Psoas muscle (tissue), 8 donors: ENCODE results near the gene EVC2. TPM values are rescaled to one million over a fixed set of nuclear protein-coding genes. Genes with fewer than 3 reads are reported as not detected.

Experiments used
- ATAC-seq, 4 donors: fragments of 200-7000 bp; cut with Tn5 transposase; one replicate each; pipeline ENCODE4 v1.9.1; 2020; ENCODE audit warnings: moderate library complexity in 3 of 4, mild to moderate bottlenecking in 2 of 4
- DNase-seq, 2 donors: peaks; one replicate each; pipeline ENCODE4 v3.0.0-alpha.2; 2020
- H3K27ac ChIP-seq: fragments of 200-600 bp; one replicate; pipeline ENCODE4 v1.8.0; 2022
- H3K27me3 ChIP-seq, 3 donors: fragments of 200-600 bp in 1 of 3; one replicate each; pipeline versions ENCODE4 v1.6.1 to v1.8.0; 2013 to 2022; ENCODE audit warnings: low read length in 2 of 3, mild to moderate bottlenecking in 2 of 3, moderate library complexity in 1 of 3; ENCODE audit not compliant: insufficient read depth in 3 of 3
- H3K36me3 ChIP-seq, 2 donors: fragments of 200-600 bp in 1 of 2; one replicate each; pipeline versions ENCODE4 v1.6.1 to v1.8.0; 2013 to 2022; ENCODE audit warnings: low read depth in 1 of 2, mild to moderate bottlenecking in 1 of 2, moderate library complexity in 1 of 2; ENCODE audit not compliant: insufficient read depth in 1 of 2
- H3K4me1 ChIP-seq: fragments of 200-600 bp; one replicate; pipeline ENCODE4 v1.8.0; 2022
- H3K4me3 ChIP-seq: fragments of 200-600 bp; one replicate; pipeline ENCODE4 v1.8.0; 2022; ENCODE audit warnings: mild to moderate bottlenecking
- H3K9me3 ChIP-seq: fragments of 200-600 bp; one replicate; pipeline ENCODE4 v1.8.0; 2022
- CTCF ChIP-seq: fragments of 200-600 bp; IDR thresholded peaks from one replicate; pipeline ENCODE4 v1.8.0; 2022; ENCODE audit warnings: antibody characterized with exemption
- WGBS, 3 donors: extraction: QIAGEN DNeasy Blood & Tissue Kit; methylation state at CpG; one replicate each; pipeline versions ENCODE4 v1.1.6 to v1.1.7; 2013; 5-methylcytosine and 5-hydroxymethylcytosine counted together
- intact Hi-C, 2 donors: fragments of 100-400 bp; cut with DNase I; formaldehyde crosslinking; loops; one replicate each; pipeline versions ENCODE4 v1.11.0 to v1.14.2; 2022
- polyA plus RNA-seq, 3 donors: library from polyadenylated mRNA; stranded (reverse); fragments of 200-250 nt; gene quantifications; one replicate each; pipeline ENCODE4 v1.2.3, GENCODE V29; 2013
- total RNA-seq, 4 donors: library from RNA; stranded (reverse); fragmentation: NEBNext Ultra II Directional in 2 of 4; extraction: Animal tissue kit (Norgen Biotek cat#: 25700) in 2 of 4; gene quantifications; one replicate each; pipeline versions ENCODE4 v1.2.1 to v1.2.4, GENCODE V29; 2021 to 2023
- donor health status: healthy with polysubstance abuse.
- donor health status: DM: no; HTN: no; CAD: no; lungs with moderate emphysema.
- donor health status: Bipolar disorder and iron deficiency.
- donor health status: healthy.
- donor health status: DM: yes; HTN: yes; CAD: no.
- donor health status: DM: no; HTN: no; CAD: no.
- donor health status: DM: no; HTN: no; CAD: no.
- donor health status: DM: yes; HTN: yes; CAD: no.

EVC2 gene
- total and polyA plus RNA-seq, 7 donors: 0.24 to 1.0 (median 0.44) TPM

DNA sequence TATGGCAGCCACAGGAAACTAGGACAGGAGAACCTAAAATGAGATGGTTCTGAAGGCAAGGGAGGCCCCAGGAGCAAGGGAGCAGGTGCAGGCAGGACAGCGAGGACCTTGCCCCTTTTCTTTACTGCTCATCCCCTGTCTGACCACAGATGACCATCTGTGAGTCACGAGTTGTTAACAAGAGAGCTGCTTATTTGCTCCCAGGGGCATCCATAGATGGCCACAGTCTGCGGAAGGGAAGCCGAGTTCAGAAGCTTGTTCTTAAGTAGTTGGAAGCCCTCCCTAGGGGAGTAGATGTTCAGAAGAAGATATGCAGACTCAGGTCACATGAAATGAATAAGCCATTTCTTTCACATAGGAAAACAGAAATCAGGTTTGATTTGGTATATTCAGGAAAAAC is 69.4 kb downstream of the EVC2 start:
- peaks cover 0 to 5% of the 10 kb centered on the region in 2 donors for H3K36me3 ChIP-seq
- DNase-seq (no peak), ATAC-seq (no peak)
- WGBS, 3 donors: 69 to 82% (median 74%) methylated on average over 4 of the region's 4 CpGs
- no peaks in the 10 kb centered on the region for H3K27me3 ChIP-seq
- no peak overlapping the region for H3K27ac ChIP-seq
- intact Hi-C loops: no loop called here
- H3K9me3 ChIP-seq: no peaks in the 10 kb centered on the region
- H3K4me3 ChIP-seq: no peak overlapping the region
- no peaks in the 10 kb centered on the region for H3K4me1 ChIP-seq
- TF ChIP-seq CTCF: no peak

- Histone ChIP-seq H3K4me1 (no peaks in the 10 kb centered on the region), H3K36me3 (peaks cover 0 to 5% of the 10 kb centered on the region in 2 donors), H3K27me3 (no peaks in the 10 kb centered on the region), H3K9me3 (no peaks in the 10 kb centered on the region), H3K27ac (no peak overlapping the region), H3K4me3 (no peak overlapping the region)
- 94 to 97% (median 96%) methylated on average over 4 of the region's 4 CpGs for WGBS, 3 donors
- no peak for TF ChIP-seq CTCF
- ATAC-seq (no peak), DNase-seq (no peak)
- intact Hi-C loops: no loop called here
These were observed 70.0 kb downstream of the EVC2 start for GRCh38 chr4:5638316-5638715.

DNA sequence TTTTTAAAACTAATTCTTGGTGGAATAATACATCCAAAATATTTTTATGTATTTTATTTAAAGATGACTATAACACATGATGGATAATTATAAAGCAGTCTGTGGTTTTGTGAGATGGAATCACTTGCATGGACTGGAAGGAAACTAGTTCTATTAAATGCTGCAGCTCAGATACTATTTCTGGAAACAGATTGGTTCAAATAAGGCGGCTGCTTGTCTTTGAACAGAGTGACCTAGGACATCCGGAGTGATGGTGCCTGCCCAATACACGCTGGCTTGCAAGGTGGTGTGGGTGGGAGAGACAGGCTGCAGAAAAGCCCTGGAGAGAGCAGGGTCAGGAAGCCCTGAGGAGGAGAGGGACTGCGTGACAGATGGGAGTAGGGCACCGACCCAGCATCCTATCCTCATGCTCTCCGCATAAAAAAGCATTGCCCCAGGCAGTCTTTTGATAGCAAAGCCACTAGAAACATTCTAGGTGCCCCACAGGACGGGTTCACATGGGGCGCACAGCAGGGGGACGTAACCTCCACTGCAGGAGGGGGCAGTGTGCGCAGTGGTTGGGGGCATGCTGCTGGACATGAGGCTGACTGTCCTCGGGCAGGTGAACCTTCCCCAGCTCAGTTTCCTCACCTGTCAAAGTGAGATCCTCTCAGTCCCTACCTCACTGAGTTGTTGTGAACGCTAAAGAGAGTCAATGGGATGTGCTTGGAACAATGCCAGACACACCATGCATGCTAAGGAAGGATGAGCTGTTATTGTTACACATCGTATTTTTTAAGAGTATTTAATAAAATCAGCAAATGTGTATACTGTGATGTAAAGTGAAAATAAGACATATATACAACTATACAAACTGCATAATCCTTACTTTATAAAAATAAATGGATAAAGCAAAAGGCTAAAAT is 71.3 kb downstream of the EVC2 start:
- Histone ChIP-seq H3K27me3 (no peaks in the 10 kb centered on the region), H3K4me1 (no peaks in the 10 kb centered on the region), H3K27ac (no peak overlapping the region), H3K36me3 (peaks cover 0 to 5% of the 10 kb centered on the region in 2 donors), H3K4me3 (no peak overlapping the region), H3K9me3 (no peaks in the 10 kb centered on the region)
- WGBS, 3 donors: 79 to 82% (median 79%) methylated on average over 13 of the region's 13 CpGs
- ATAC-seq (no peak), DNase-seq (no peak)
- intact Hi-C loops: no loop called here
- no peak for TF ChIP-seq CTCF

- Histone ChIP-seq H3K27ac (no peak overlapping the region), H3K4me1 (no peaks in the 10 kb centered on the region), H3K36me3 (peaks cover 0 to 5% of the 10 kb centered on the region in 2 donors), H3K9me3 (no peaks in the 10 kb centered on the region), H3K4me3 (no peak overlapping the region), H3K27me3 (no peaks in the 10 kb centered on the region)
- intact Hi-C loops: no loop called here
- ATAC-seq (no peak), DNase-seq (no peak)
- no peak for TF ChIP-seq CTCF
- 82 to 86% (median 84%) methylated on average over 7 of the region's 7 CpGs for WGBS, 3 donors
These were observed 72.5 kb downstream of the EVC2 start for GRCh38 chr4:5635826-5636195.
